ENCODE measurements around the gene CDH4. TPM values are rescaled to one million over a fixed set of nuclear protein-coding genes. Genes with fewer than 3 reads are reported as not detected.

Gene CDH4
- total RNA-seq, 1 experiment from 2014 or later = 5.3 TPM

GRCh38 chr20:61924211-61924857 is 672.3 kb downstream of the CDH4 start (continued):
- TF ChIP-seq, protein P1, sequence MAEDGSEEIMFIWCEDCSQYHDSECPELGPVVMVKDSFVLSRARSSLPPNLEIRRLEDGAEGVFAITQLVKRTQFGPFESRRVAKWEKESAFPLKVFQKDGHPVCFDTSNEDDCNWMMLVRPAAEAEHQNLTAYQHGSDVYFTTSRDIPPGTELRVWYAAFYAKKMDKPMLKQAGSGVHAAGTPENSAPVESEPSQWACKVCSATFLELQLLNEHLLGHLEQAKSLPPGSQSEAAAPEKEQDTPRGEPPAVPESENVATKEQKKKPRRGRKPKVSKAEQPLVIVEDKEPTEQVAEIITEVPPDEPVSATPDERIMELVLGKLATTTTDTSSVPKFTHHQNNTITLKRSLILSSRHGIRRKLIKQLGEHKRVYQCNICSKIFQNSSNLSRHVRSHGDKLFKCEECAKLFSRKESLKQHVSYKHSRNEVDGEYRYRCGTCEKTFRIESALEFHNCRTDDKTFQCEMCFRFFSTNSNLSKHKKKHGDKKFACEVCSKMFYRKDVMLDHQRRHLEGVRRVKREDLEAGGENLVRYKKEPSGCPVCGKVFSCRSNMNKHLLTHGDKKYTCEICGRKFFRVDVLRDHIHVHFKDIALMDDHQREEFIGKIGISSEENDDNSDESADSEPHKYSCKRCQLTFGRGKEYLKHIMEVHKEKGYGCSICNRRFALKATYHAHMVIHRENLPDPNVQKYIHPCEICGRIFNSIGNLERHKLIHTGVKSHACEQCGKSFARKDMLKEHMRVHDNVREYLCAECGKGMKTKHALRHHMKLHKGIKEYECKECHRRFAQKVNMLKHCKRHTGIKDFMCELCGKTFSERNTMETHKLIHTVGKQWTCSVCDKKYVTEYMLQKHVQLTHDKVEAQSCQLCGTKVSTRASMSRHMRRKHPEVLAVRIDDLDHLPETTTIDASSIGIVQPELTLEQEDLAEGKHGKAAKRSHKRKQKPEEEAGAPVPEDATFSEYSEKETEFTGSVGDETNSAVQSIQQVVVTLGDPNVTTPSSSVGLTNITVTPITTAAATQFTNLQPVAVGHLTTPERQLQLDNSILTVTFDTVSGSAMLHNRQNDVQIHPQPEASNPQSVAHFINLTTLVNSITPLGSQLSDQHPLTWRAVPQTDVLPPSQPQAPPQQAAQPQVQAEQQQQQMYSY (CRISPR knock-in tag; IDR thresholded peaks at IDR 0.05) = no peak
- TF ChIP-seq NFYB (CRISPR knock-in tag; conservative IDR thresholded peaks at IDR 0.05; ENCODE audit: low read depth) (no peak), ETV6 (CRISPR knock-in tag; IDR thresholded peaks at IDR 0.05) (no peak), NFE2L1 (CRISPR knock-in tag; IDR thresholded peaks at IDR 0.05) (no peak), ZNF317 (CRISPR knock-in tag; IDR thresholded peaks at IDR 0.05; ENCODE audit: borderline replicate concordance, low read depth) (no peak), ERG (CRISPR knock-in tag; IDR thresholded peaks at IDR 0.05) (no peak)
- TF ChIP-seq, protein P2, sequence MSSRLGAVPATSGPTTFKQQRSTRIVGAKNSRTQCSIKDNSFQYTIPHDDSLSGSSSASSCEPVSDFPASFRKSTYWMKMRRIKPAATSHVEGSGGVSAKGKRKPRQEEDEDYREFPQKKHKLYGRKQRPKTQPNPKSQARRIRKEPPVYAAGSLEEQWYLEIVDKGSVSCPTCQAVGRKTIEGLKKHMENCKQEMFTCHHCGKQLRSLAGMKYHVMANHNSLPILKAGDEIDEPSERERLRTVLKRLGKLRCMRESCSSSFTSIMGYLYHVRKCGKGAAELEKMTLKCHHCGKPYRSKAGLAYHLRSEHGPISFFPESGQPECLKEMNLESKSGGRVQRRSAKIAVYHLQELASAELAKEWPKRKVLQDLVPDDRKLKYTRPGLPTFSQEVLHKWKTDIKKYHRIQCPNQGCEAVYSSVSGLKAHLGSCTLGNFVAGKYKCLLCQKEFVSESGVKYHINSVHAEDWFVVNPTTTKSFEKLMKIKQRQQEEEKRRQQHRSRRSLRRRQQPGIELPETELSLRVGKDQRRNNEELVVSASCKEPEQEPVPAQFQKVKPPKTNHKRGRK (CRISPR knock-in tag; IDR thresholded peaks at IDR 0.05; ENCODE audit: borderline replicate concordance) = no peak

DNA sequence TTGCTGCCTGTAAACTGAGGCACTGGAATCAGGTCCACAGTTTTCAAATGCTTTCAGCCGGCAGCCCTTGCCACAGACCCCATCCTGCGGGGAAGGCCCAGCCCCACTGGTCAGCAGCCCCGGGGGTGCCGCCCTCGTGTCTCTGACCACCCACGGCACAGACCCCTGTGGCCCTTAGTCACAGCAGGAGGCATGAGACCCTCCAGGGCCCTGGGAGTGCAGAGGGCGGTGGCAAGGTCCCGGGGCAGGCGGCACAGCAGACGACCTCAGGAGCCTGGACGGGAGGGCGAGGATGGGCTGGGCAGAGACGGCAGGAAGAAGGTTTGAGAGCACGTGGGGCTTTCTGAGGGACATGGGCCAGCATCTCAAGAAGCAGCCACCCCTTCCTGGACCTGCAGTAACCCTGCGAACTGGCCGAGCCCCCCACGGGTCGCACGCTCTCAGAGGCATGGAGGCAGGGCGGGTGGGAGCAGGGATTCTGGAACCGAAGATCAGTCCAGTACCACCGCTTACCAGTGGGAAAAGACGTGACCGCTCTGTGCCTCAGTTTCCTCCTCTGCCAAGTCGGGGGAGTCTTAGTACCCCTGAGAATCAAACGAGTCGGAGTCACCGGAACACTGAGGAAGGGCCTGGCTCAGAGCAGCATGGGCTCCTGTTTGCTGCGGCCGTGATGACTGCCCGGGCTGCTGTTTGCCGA is 672.9 kb downstream of the CDH4 start:
- H3K4me1 Mint-ChIP-seq = no peaks in the 10 kb centered on the region
- H3K27ac Mint-ChIP-seq = no peak overlapping the region
- DNase-seq (ENCODE audit: low spot score) (no peak), ATAC-seq (no peak)
- TF ChIP-seq RELA (CRISPR knock-in tag; IDR thresholded peaks at IDR 0.05; ENCODE audit: borderline replicate concordance) (no peak), ESRRA (CRISPR knock-in tag; IDR thresholded peaks at IDR 0.05; ENCODE audit: borderline replicate concordance) (no peak), NR1H2 (CRISPR knock-in tag; IDR thresholded peaks at IDR 0.05) (no peak), NR2C2 (CRISPR knock-in tag; IDR thresholded peaks at IDR 0.05) (no peak), SP1 (CRISPR knock-in tag; conservative IDR thresholded peaks at IDR 0.05) (no peak), RORB (CRISPR knock-in tag; IDR thresholded peaks at IDR 0.05) (no peak), ETV6 (CRISPR knock-in tag; IDR thresholded peaks at IDR 0.05) (no peak), TEAD1 (CRISPR knock-in tag; IDR thresholded peaks at IDR 0.05) (no peak), MXD4 (CRISPR knock-in tag; IDR thresholded peaks at IDR 0.05; ENCODE audit: borderline replicate concordance) (no peak), E2F1 (CRISPR knock-in tag; IDR thresholded peaks at IDR 0.05) (no peak)
- TF ChIP-seq, protein P3, sequence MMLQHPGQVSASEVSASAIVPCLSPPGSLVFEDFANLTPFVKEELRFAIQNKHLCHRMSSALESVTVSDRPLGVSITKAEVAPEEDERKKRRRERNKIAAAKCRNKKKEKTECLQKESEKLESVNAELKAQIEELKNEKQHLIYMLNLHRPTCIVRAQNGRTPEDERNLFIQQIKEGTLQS (CRISPR knock-in tag; conservative IDR thresholded peaks at IDR 0.05) = no peak
- TF ChIP-seq, protein P2 (CRISPR knock-in tag; IDR thresholded peaks at IDR 0.05; ENCODE audit: borderline replicate concordance) = no peak
- no peak overlapping the region for H3K4me3 Mint-ChIP-seq
- H3K9me3 Mint-ChIP-seq = peaks cover 4% of the 10 kb centered on the region; the same call in 1 of the 2 replicates
- CTCF ChIA-PET = no interaction called here
- no peaks in the 10 kb centered on the region for H3K36me3 Mint-ChIP-seq
- no peaks in the 10 kb centered on the region; the same call in 1 of the 2 replicates for H3K27me3 Mint-ChIP-seq (ENCODE audit: low read depth)
- POLR2A ChIA-PET = no interaction called here
